Endothelial cell of umbilical vein (primary cell): ENCODE results near the gene DIDO1.

ENCODE experiments used
- CTCF ChIP-seq, 2 donors: IDR thresholded peaks; 1 replicate in 1 of 2; 2 replicates in 1 of 2; pipeline ENCODE4 v1.5.1; 2011; ENCODE audit warnings: low read length in 2 of 2, mild to moderate bottlenecking in 2 of 2, moderate library complexity in 2 of 2, control low read depth in 1 of 2, inconsistent platforms in 1 of 2, low read depth in 1 of 2; ENCODE audit not compliant: insufficient read depth in 1 of 2; ENCODE audit errors: extremely low read depth in 1 of 2
- GATA2 ChIP-seq: IDR thresholded peaks from 2 replicates; pipeline ENCODE4 v1.7.0; 2011; ENCODE audit warnings: low read depth, mild to moderate bottlenecking, moderate library complexity, mixed read lengths, low read length; ENCODE audit not compliant: insufficient read length, insufficient read depth
- POLR2A ChIP-seq: IDR thresholded peaks from 2 replicates; pipeline ENCODE4 v1.6.1; 2012; ENCODE audit warnings: low read depth, mild to moderate bottlenecking, control low read depth, low read length
- POLR2AphosphoS5 ChIP-seq: IDR thresholded peaks from 2 replicates; pipeline ENCODE4 v1.6.1; 2012; ENCODE audit warnings: low read depth, mild to moderate bottlenecking, control low read depth, low read length, moderate library complexity; ENCODE audit not compliant: insufficient read depth

GRCh38 chr20:62975251-62975760, 49.0 kb upstream of the DIDO1 start:
- TF ChIP-seq POLR2AphosphoS5: no peak
- no peak for TF ChIP-seq CTCF (IDR thresholded peaks at IDR 0.05; ENCODE audit: extremely low read depth in 1 of 2, insufficient read depth in 1 of 2, low read depth in 1 of 2, low read length in 2 of 2)
- no peak for TF ChIP-seq GATA2
- no peak for TF ChIP-seq POLR2A
